IMR-90 (cell line): ENCODE results near the gene PCMTD2. TPM values are rescaled to one million over a fixed set of nuclear protein-coding genes. Genes with fewer than 3 reads are reported as not detected.

ENCODE experiments used
- ATAC-seq: fragments of 200-7000 bp; cut with Tn5 transposase; 2 replicates; pipeline ENCODE4 v1.9.1; 2020; ENCODE audit warnings: low read depth, mild to moderate bottlenecking, moderate library complexity
- BruUV-seq: library from RNA; stranded (reverse); fragments of 400-500 nt; replicated peaks from 2 replicates; lab custom pipeline; 2021; lab: Mats Ljungman, UMichigan
- CTCF ChIA-PET: fragments of 300-600 bp; formaldehyde crosslinking; extraction: SDS; loops from one replicate; lab custom pipeline; 2021; ENCODE audit warnings: antibody characterized with exemption; lab: Yijun Ruan, JAX
- POLR2A ChIA-PET: fragments of 300-600 bp; sonication (Branson Sonifier 250); formaldehyde crosslinking; loops from one replicate; lab custom pipeline; 2022; ENCODE audit warnings: antibody characterized with exemption; ENCODE audit not compliant: unreplicated experiment; lab: Charles Lee
- DNase-seq: peaks from one replicate; pipeline ENCODE4 v3.0.0; 2013
- H2AFZ ChIP-seq: replicated peaks from 2 replicates; pipeline ENCODE3; 2013; ENCODE audit warnings: low read length, mild to moderate bottlenecking; ENCODE audit not compliant: poor library complexity
- H2AK5ac ChIP-seq: 2 replicates; pipeline ENCODE4 v1.6.1; 2013; ENCODE audit warnings: low read depth, low read length, inconsistent platforms
- H2AK9ac ChIP-seq: replicated peaks from 2 replicates; pipeline ENCODE3; 2013; ENCODE audit warnings: mild to moderate bottlenecking, low read depth, low read length, moderate library complexity; ENCODE audit not compliant: poor library complexity
- H2BK120ac ChIP-seq: 2 replicates; pipeline ENCODE4 v1.6.1; 2013; ENCODE audit warnings: low read depth, low read length, inconsistent platforms
- H2BK15ac ChIP-seq: 3 replicates; pipeline ENCODE4 v1.6.1; 2013; ENCODE audit warnings: low read depth, low read length, inconsistent platforms
- H2BK20ac ChIP-seq: 2 replicates; pipeline ENCODE4 v1.6.1; 2013; ENCODE audit warnings: low read depth, mild to moderate bottlenecking, inconsistent platforms, low read length, moderate library complexity
- H2BK5ac ChIP-seq: 2 replicates; pipeline ENCODE4 v1.6.1; 2013; ENCODE audit warnings: mild to moderate bottlenecking, low read depth, low read length, inconsistent platforms; ENCODE audit not compliant: poor library complexity, severe bottlenecking
- H3K14ac ChIP-seq: replicated peaks from 2 replicates; pipeline ENCODE4 v1.6.1; 2013; ENCODE audit warnings: low read depth, low read length, inconsistent platforms
- H3K18ac ChIP-seq: 2 replicates; pipeline ENCODE4 v1.6.1; 2013; ENCODE audit warnings: low read depth, low read length, control low read depth
- H3K23ac ChIP-seq: 2 replicates; pipeline ENCODE4 v1.6.1; 2013; ENCODE audit warnings: low read depth, low read length, inconsistent platforms
- H3K27ac ChIP-seq: 2 replicates; pipeline ENCODE4 v1.5.1; 2013; ENCODE audit warnings: mild to moderate bottlenecking, control low read depth, low read length; ENCODE audit not compliant: insufficient read depth
- H3K27me3 ChIP-seq: 2 replicates; pipeline ENCODE4 v1.6.1; 2013; ENCODE audit warnings: low read length; ENCODE audit not compliant: control insufficient read depth, insufficient read depth
- H3K36me3 ChIP-seq: 2 replicates; pipeline ENCODE4 v1.6.1; 2013; ENCODE audit warnings: low read length, mixed read lengths; ENCODE audit not compliant: control insufficient read depth, insufficient read depth
- H3K4ac ChIP-seq: 2 replicates; pipeline ENCODE4 v1.6.1; 2013; ENCODE audit warnings: low read depth, low read length, inconsistent platforms
- H3K4me1 ChIP-seq: 2 replicates; pipeline ENCODE4 v1.6.1; 2013; ENCODE audit warnings: low read length, mixed read lengths; ENCODE audit not compliant: control insufficient read depth, insufficient read depth
- H3K4me2 ChIP-seq: 2 replicates; pipeline ENCODE4 v1.6.1; 2013; ENCODE audit warnings: low read depth, mild to moderate bottlenecking, control low read depth, low read length, moderate library complexity
- H3K4me3 ChIP-seq: 2 replicates; pipeline ENCODE4 v1.5.1; 2013; ENCODE audit warnings: low read depth, mild to moderate bottlenecking, control low read depth, low read length, moderate library complexity; ENCODE audit not compliant: insufficient read depth
- H3K56ac ChIP-seq: 2 replicates; pipeline ENCODE4 v1.6.1; 2013; ENCODE audit warnings: low read length, inconsistent platforms; ENCODE audit not compliant: insufficient read depth; ENCODE audit errors: extremely low read depth
- H3K79me1 ChIP-seq, 2 experiments: 2 replicates each; pipeline ENCODE4 v1.6.1; 2013; ENCODE audit warnings: low read length in 2 of 2, inconsistent platforms in 1 of 2, low read depth in 1 of 2
- H3K9ac ChIP-seq: 2 replicates; pipeline ENCODE4 v1.6.1; 2013; ENCODE audit warnings: low read depth, low read length, control low read depth
- H3K9me1 ChIP-seq: 2 replicates; pipeline ENCODE4 v1.6.1; 2013; ENCODE audit warnings: low read length, inconsistent platforms; ENCODE audit not compliant: insufficient read depth
- H3K9me3 ChIP-seq: 2 replicates; pipeline ENCODE4 v1.6.1; 2013; ENCODE audit warnings: low read length; ENCODE audit not compliant: control insufficient read depth, insufficient read depth
- H4K20me1 ChIP-seq: 2 replicates; pipeline ENCODE4 v1.6.1; 2013; ENCODE audit warnings: low read length, inconsistent platforms; ENCODE audit not compliant: insufficient read depth
- H4K5ac ChIP-seq: 2 replicates; pipeline ENCODE4 v1.6.1; 2013; ENCODE audit warnings: mild to moderate bottlenecking, low read depth, low read length, control low read depth
- H4K8ac ChIP-seq, 2 experiments: 2 replicates each; pipeline ENCODE4 v1.6.1; 2013; ENCODE audit warnings: low read depth in 2 of 2, low read length in 2 of 2, control low read depth in 1 of 2, inconsistent platforms in 1 of 2
- H4K91ac ChIP-seq: 2 replicates; pipeline ENCODE4 v1.6.1; 2013; ENCODE audit warnings: low read depth, low read length, inconsistent platforms; ENCODE audit not compliant: insufficient read depth
- RAD21 ChIP-seq: IDR thresholded peaks from 2 replicates; pipeline ENCODE4 v1.6.1; 2012; ENCODE audit warnings: low read length, improper control_type of control experiment
- WGBS, 2 experiments: methylation state at CpG; one replicate each; pipeline versions ENCODE4 v1.1.5 to v1.1.7; 2013; ENCODE audit warnings: missing lambda C conversion rate in 2 of 2; ENCODE audit not compliant: insufficient read length in 1 of 2; ENCODE audit errors: extremely low coverage in 2 of 2; 5-methylcytosine and 5-hydroxymethylcytosine counted together
- dilution Hi-C: fragments of 300-500 bp; cut with HindIII; formaldehyde crosslinking; loops from one replicate; pipeline ENCODE4 v1.14.3; 2018; ENCODE audit warnings: low sequenced_read_pairs; ENCODE audit not compliant: unreplicated experiment
- in situ Hi-C: fragments of 300-500 bp; cut with MboI; formaldehyde crosslinking; loops from 3 replicates; pipeline ENCODE4 v1.14.3; 2019; ENCODE audit warnings: low sequenced_read_pairs, inconsistent platforms, mixed read lengths
- intact Hi-C: fragments of 100-400 bp; cut with micrococcal nuclease; formaldehyde crosslinking; loops from 2 replicates; pipeline ENCODE4 v1.10.0; 2022
- polyA plus RNA-seq, 3 experiments: library from polyadenylated mRNA; depleted of rRNA; stranded (reverse); fragments of >200 nt; gene quantifications; 2 replicates each; pipeline ENCODE4 v1.2.3, GENCODE V29; 2012; ENCODE audit warnings: low replicate concordance in 1 of 3
- total RNA-seq: library from RNA; depleted of rRNA; stranded (reverse); fragments of >200 nt; gene quantifications from 2 replicates; pipeline ENCODE4 v1.2.3, GENCODE V29; 2012
- TF ChIP-seq, protein P1 (sequence below): conservative IDR thresholded peaks from 2 replicates; pipeline ENCODE4 v1.5.1; 2012; ENCODE audit warnings: mild to moderate bottlenecking, low read depth, low read length, improper control_type of control experiment

The PCMTD2 gene
- total and polyA plus RNA-seq, 2 of the 4 experiments (the other 2 are of a cell fraction), result 23.6 to 28.3 TPM

DNA sequence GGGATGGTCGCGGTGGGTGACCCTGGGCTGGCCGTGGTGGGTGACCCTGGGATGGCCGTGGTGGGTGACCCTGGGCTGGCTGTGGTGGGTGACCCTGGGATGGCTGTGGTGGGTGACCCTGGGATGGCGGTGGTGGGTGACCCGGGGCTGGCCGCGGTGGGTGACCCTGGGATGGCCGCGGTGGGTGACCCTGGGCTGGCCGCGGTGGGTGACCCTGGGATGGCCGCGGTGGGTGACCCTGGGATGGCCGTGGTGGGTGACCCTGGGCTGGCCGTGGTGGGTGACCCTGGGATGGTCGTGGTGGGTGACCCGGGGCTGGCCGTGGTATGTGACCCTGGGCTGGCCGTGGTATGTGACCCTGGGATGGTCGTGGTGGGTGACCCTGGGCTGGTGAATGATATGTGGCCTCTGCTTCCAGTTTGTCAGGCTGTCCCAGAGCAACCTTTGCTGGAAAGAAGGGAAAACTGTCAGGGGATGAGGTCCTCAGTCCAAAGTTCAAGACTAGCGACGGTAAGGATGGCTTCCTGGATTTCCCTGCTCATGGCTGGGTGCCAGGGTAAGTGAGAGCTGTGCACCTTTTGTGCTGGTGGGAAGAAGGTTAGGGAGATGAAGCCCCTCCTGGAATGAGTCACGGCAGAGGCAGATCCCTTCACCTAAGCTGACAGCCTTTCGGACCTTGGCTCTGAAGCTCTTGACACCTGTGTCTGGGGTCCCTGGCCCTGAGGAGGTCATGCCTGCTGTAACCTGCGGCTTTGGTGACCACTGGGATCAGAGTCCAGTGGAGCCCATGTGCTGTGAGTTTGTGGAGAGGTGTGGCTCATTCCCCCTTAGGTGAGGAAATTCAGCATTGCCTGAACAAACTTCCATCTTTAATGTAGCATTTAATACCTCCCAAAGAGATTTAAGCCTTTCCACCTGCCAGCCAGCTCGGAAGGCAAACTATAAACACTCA is 19.1 kb upstream of the PCMTD2 start (continued):
- TF ChIP-seq, protein P1, sequence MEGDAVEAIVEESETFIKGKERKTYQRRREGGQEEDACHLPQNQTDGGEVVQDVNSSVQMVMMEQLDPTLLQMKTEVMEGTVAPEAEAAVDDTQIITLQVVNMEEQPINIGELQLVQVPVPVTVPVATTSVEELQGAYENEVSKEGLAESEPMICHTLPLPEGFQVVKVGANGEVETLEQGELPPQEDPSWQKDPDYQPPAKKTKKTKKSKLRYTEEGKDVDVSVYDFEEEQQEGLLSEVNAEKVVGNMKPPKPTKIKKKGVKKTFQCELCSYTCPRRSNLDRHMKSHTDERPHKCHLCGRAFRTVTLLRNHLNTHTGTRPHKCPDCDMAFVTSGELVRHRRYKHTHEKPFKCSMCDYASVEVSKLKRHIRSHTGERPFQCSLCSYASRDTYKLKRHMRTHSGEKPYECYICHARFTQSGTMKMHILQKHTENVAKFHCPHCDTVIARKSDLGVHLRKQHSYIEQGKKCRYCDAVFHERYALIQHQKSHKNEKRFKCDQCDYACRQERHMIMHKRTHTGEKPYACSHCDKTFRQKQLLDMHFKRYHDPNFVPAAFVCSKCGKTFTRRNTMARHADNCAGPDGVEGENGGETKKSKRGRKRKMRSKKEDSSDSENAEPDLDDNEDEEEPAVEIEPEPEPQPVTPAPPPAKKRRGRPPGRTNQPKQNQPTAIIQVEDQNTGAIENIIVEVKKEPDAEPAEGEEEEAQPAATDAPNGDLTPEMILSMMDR, result no peak

DNA sequence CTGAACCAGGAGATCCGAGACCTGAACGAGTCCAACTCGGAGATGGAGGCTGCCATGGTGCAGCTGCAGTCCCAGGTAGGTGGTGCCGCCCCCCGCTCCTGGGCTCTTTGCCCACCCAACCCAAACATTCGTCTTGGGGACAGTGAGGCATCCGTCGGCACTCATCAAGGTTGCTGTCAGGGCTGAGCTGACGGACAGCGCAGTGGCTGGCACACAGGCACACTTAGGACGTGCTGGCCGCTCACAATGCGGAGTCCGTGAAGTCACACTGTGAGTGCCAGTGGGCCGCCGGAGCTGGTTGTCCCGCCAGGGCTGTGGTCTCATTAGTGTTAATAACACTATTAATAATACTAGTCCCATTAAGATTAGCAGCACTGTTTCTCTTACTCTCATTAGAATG is 18.2 kb upstream of the PCMTD2 start:
- intact Hi-C loops, result no loop called here

More for the DNA sequence above, 18.2 kb upstream of the PCMTD2 start:
- CTCF ChIA-PET, result interaction anchor here (0.6 kb wide), 1 partner anchor 21 kb away, joined by 4 read pairs; no protein-coding TSS in a partner anchor
- Histone ChIP-seq H3K36me3 (no peaks in the 10 kb centered on the region), H3K4ac (no peak overlapping the region), H3K56ac (no peak overlapping the region), H2BK120ac (no peak overlapping the region), H3K23ac (no peak overlapping the region), H2AK5ac (no peak overlapping the region), H4K20me1 (no peaks in the 10 kb centered on the region), H3K18ac (no peak overlapping the region), H2AFZ (no peak overlapping the region), H2AK9ac (no peak overlapping the region), H3K9me3 (no peaks in the 10 kb centered on the region), H3K27me3 (peaks cover 10% of the 10 kb centered on the region; the same call in 1 of the 2 replicates), H2BK20ac (no peak overlapping the region), H3K14ac (no peak overlapping the region), H2BK5ac (no peak overlapping the region), H4K91ac (no peak overlapping the region), H2BK15ac (no peak overlapping the region), H4K8ac (no peak overlapping the region), H3K4me3 (no peak overlapping the region), H3K9ac (no peak overlapping the region), H3K9me1 (no peaks in the 10 kb centered on the region), H3K4me1 (no peaks in the 10 kb centered on the region), H3K4me2 (no peak overlapping the region), H4K5ac (no peak overlapping the region), H3K79me1 (no peaks in the 10 kb centered on the region), H3K27ac (no peak overlapping the region)
- ATAC-seq (no peak), DNase-seq (no peak)
- no peak for TF ChIP-seq RAD21
- 75% methylated on average over 8 of the region's 17 CpGs; no CpG with 5 or more reads in 1 of the 2 experiments for WGBS, 2 experiments
- in situ Hi-C loops, result no loop called here
- no TSS peak for BruUV-seq
- POLR2A ChIA-PET, result no interaction called here
- dilution Hi-C loops, result no loop called here
